Vein endothelial cell (primary cell): Measurements from ENCODE around the gene GLYATL1. TPM values are rescaled to one million over a fixed set of nuclear protein-coding genes. Genes with fewer than 3 reads are reported as not detected.

Experiments used
- total RNA-seq: library from RNA; depleted of rRNA; stranded (reverse); fragments of >200 nt; gene quantifications from 2 replicates; pipeline ENCODE4 v1.2.3, GENCODE V29; 2012

The GLYATL1 gene, protein sequence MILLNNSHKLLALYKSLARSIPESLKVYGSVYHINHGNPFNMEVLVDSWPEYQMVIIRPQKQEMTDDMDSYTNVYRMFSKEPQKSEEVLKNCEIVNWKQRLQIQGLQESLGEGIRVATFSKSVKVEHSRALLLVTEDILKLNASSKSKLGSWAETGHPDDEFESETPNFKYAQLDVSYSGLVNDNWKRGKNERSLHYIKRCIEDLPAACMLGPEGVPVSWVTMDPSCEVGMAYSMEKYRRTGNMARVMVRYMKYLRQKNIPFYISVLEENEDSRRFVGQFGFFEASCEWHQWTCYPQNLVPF
- total RNA-seq = not detected in 2 replicates

DNA sequence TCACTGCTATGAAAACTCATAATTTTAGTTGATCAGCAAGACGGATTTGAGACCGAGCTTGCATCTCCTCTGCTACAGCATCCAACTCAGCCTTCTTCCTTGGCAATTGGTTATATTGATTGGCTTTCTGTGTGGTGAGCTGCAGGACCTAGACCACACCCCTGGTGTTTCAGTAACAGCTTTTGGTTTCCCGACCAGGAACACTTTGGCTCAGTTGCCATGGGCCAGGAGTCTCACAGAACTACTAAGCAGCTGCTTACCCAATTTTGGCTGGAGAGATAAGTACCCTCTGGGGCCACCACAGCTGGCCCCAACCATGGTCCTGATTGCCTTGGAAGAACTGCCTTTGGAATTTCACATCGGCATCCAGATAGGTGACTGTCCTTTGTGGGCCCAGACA is at the start of gene GLYATL1:
GLYATL1 (plus strand) TSS at position 212 of the 400 bp plus-strand sequence. CDS start 7,600 bp downstream, outside the sequence.

Other genes with a start within 250 kb of the GLYATL1 start
- not detected in 2 replicates for gene GLYAT, start 207.5 kb upstream of the GLYATL1 start, total RNA-seq
- gene GLYATL2, start 94.8 kb upstream of the GLYATL1 start, total RNA-seq = not detected in 2 replicates
- not detected in 2 replicates for gene GLYATL1B, start 146.8 kb downstream of the GLYATL1 start, total RNA-seq
- gene FAM111B, start 167.7 kb downstream of the GLYATL1 start, total RNA-seq = 9.1 and 17.1 TPM in 2 replicates
- gene FAM111A, start 203.4 kb downstream of the GLYATL1 start, total RNA-seq = 32.7 and 40.9 TPM in 2 replicates
- 4.2 and 7.8 TPM in 2 replicates for gene DTX4, start 232.6 kb downstream of the GLYATL1 start, total RNA-seq